Prostate gland (tissue), 2 donors: ENCODE results near the gene CAPSL.

Experiments
- CTCF ChIP-seq, 4 experiments: fragments of 200-600 bp in 2 of 4; fragments of 450-650 bp in 2 of 4; sonication (generic) in 2 of 4; IDR thresholded peaks; 1 replicate in 3 of 4; 2 replicates in 1 of 4; pipeline ENCODE4 v1.5.1; 2016 to 2019; ENCODE audit warnings: antibody characterized with exemption in 4 of 4, mild to moderate bottlenecking in 2 of 4, moderate library complexity in 2 of 4
- POLR2AphosphoS5 ChIP-seq: sonication (generic); formaldehyde crosslinking; IDR thresholded peaks from one replicate; pipeline ENCODE4 v1.6.1; 2017; ENCODE audit warnings: antibody characterized with exemption

GRCh38 chr5:35878079-35878478 lies 60.3 kb downstream of the CAPSL start:
- TF ChIP-seq POLR2AphosphoS5 (no peak), CTCF (IDR thresholded peaks at IDR 0.05) (no peak)
